Left renal pelvis (tissue), 4 donors: ENCODE results near the gene SULT2B1. TPM values are rescaled to one million over a fixed set of nuclear protein-coding genes. Genes with fewer than 3 reads are reported as not detected.
"Not testable (repeated sequence)": the region's sequence is repeated elsewhere in the genome, so short reads cannot be mapped to it uniquely, and the experiment has no call there.

Source experiments
- DNase-seq, 4 donors: peaks; one replicate each; pipeline ENCODE4 v3.0.0-alpha.2; 2013; ENCODE audit warnings: low read depth in 4 of 4, low spot score in 3 of 4
- polyA plus RNA-seq, 4 donors: library from polyadenylated mRNA; unstranded; fragments of 120-200 nt; gene quantifications; one replicate each; pipeline ENCODE4 v1.2.1, GENCODE V29; 2013; ENCODE audit not compliant: insufficient read length in 4 of 4

The SULT2B1 gene
- polyA plus RNA-seq, 4 donors = 0.10 to 0.60 (median 0.39) TPM

- DNase-seq = no peak
Observed at GRCh38 chr19:48617146-48617937, 65.4 kb downstream of the SULT2B1 start.

- no peak for DNase-seq
Observed at GRCh38 chr19:48618278-48618915, 66.4 kb downstream of the SULT2B1 start.

- DNase-seq = peak; percentile 98
Observed at GRCh38 chr19:48618916-48619691, 67.1 kb downstream of the SULT2B1 start, which contains the start of the genes RPL18 and SPHK2. RPL18 (minus strand) TSS chr19:48619178; CDS start chr19:48619143, 35 bp downstream. SPHK2 (plus strand) TSS chr19:48619506; CDS start chr19:48620515, 1,009 bp downstream.

- DNase-seq = no peak
Observed at GRCh38 chr19:48619692-48620585, 68.0 kb downstream of the SULT2B1 start.

GRCh38 chr19:48623556-48624066, 71.6 kb downstream of the SULT2B1 start:
- no peak for DNase-seq

GRCh38 chr19:48624067-48624594, 72.2 kb downstream of the SULT2B1 start:
- DNase-seq = peak; percentile 89 to 95 (median 92)

- DNase-seq = no peak
Observed at GRCh38 chr19:48624791-48625723, 73.1 kb downstream of the SULT2B1 start.

- DNase-seq = no peak
Observed at GRCh38 chr19:48625891-48626327, 73.9 kb downstream of the SULT2B1 start.

DNA sequence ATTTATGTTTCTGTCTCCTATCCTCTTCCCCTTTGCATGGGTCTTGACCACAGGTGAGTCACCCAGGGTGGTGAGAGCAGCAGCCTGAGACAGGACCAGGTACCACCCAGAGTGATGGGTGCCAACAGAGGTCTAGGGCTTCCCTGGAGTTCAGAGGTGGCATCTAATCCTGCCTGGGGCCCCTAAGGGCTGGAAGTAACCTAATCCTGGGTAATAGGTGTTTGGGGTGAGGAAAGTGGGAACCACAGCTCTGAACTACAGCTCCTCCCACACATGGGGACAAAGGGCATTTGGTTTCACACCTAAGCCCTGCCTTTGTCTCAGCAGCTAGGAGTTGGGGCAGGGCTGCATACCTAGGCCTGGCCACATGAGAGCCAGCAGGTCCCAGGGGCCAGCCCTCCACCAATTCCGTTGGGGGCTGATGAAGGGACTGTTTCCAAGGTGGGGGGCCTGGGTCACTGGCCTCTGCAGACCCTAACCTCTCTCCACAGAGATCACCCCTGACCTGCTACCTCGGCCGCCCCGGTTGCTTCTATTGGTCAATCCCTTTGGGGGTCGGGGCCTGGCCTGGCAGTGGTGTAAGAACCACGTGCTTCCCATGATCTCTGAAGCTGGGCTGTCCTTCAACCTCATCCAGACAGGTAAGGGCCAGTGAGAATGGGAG, 75.4 kb downstream of the SULT2B1 start:
- no peak for DNase-seq

DNA sequence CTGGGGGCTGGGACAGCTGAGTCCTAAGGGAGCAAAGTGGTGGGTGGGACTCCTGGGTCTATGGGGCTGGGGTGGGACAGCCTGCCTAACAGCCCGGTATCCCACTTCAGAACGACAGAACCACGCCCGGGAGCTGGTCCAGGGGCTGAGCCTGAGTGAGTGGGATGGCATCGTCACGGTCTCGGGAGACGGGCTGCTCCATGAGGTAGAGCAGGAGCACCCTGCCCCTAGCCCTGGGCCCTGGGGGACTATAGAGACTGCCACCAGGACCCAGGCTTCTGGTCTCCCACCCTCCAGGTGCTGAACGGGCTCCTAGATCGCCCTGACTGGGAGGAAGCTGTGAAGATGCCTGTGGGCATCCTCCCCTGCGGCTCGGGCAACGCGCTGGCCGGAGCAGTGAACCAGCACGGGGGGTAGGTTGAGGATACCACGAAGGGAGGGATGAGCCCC, 75.9 kb downstream of the SULT2B1 start:
- DNase-seq = no peak

DNA sequence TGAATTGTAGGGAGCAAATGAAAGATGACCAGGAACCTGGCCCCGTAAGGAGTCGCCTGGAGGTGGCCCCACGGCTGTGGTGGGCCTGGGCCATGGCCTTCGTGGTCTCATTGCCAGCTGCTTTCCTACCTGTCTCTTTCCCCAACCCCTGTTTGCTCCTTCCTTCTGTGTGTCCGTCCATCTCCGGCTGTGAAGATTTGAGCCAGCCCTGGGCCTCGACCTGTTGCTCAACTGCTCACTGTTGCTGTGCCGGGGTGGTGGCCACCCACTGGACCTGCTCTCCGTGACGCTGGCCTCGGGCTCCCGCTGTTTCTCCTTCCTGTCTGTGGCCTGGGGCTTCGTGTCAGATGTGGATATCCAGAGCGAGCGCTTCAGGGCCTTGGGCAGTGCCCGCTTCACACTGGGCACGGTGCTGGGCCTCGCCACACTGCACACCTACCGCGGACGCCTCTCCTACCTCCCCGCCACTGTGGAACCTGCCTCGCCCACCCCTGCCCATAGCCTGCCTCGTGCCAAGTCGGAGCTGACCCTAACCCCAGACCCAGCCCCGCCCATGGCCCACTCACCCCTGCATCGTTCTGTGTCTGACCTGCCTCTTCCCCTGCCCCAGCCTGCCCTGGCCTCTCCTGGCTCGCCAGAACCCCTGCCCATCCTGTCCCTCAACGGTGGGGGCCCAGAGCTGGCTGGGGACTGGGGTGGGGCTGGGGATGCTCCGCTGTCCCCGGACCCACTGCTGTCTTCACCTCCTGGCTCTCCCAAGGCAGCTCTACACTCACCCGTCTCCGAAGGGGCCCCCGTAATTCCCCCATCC, 76.7 kb downstream of the SULT2B1 start:
- DNase-seq = no peak

DNA sequence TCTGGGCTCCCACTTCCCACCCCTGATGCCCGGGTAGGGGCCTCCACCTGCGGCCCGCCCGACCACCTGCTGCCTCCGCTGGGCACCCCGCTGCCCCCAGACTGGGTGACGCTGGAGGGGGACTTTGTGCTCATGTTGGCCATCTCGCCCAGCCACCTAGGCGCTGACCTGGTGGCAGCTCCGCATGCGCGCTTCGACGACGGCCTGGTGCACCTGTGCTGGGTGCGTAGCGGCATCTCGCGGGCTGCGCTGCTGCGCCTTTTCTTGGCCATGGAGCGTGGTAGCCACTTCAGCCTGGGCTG, 77.3 kb downstream of the SULT2B1 start:
- DNase-seq = no peak

DNA sequence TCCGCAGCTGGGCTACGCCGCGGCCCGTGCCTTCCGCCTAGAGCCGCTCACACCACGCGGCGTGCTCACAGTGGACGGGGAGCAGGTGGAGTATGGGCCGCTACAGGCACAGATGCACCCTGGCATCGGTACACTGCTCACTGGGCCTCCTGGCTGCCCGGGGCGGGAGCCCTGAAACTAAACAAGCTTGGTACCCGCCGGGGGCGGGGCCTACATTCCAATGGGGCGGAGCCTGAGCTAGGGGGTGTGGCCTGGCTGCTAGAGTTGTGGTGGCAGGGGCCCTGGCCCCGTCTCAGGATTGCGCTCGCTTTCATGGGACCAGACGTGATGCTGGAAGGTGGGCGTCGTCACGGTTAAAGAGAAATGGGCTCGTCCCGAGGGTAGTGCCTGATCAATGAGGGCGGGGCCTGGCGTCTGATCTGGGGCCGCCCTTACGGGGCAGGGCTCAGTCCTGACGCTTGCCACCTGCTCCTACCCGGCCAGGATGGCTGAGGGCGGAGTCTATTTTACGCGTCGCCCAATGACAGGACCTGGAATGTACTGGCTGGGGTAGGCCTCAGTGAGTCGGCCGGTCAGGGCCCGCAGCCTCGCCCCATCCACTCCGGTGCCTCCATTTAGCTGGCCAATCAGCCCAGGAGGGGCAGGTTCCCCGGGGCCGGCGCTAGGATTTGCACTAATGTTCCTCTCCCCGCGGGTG, 77.8 kb downstream of the SULT2B1 start:
- DNase-seq = no peak

- no peak for DNase-seq
Observed at GRCh38 chr19:48630296-48631063, 78.5 kb downstream of the SULT2B1 start.

DNA sequence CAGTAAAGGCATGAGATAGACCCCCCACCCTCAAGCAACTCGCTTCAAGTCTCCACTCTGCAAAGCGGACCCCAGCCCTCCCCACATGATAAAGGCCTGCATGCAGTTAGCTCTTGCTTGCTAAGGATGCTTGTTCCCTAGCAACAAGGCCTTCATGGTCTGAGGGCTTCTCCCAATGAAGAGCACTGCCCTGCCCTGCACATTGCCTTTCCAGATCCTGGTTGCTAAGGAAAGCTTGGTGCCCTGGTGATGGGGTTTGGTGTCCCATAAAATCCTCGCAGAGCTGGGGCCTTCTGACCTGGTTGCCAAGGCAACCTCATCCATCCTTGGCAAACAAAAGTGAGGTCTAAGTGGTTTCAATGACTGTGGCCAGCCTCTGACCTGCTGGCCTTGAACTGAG, 79.3 kb downstream of the SULT2B1 start:
- DNase-seq = no peak

GRCh38 chr19:48632286-48632685, 80.3 kb downstream of the SULT2B1 start:
- not testable (repeated sequence) for DNase-seq
